Gastrocnemius medialis (tissue), 4 donors: ENCODE measurements around the gene FTSJ3.

Experiments
- POLR2A ChIP-seq, 2 donors: fragments of 450-650 bp; IDR thresholded peaks; one replicate each; pipeline ENCODE4 v1.6.1; 2017; ENCODE audit warnings: antibody characterized with exemption in 2 of 2, mild to moderate bottlenecking in 2 of 2, moderate library complexity in 2 of 2
- TF ChIP-seq, protein P1 (sequence below), 5 experiments: fragments of 450-650 bp in 3 of 5; fragments of 200-600 bp in 2 of 5; sonication (generic) in 2 of 5; IDR thresholded peaks in 4 of 5; conservative IDR thresholded peaks in 1 of 5; 1 replicate in 4 of 5; 2 replicates in 1 of 5; pipeline ENCODE4 v1.5.1; 2016 to 2019; ENCODE audit warnings: antibody characterized with exemption in 5 of 5, mild to moderate bottlenecking in 3 of 5, moderate library complexity in 3 of 5

DNA sequence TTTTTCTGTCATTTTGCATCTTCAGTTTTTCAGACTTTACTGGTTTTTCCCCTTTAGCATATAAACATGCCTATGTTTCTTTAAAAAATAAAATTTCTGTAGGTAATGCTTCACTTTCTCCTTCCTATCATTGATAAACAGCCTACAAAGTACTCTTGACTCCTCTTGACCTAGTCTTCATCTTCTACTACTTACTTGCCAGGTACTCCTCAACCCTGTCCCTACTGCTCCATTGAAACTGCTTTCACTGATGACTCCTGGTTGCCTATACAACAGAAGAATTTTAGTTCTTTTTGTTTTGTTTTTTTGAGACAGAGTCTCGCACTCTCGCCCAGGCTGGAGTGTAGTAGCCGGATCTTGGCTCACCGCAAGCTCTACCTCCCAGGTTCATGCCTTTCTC lies 46.5 kb downstream of the FTSJ3 start:
- TF ChIP-seq, protein P1, sequence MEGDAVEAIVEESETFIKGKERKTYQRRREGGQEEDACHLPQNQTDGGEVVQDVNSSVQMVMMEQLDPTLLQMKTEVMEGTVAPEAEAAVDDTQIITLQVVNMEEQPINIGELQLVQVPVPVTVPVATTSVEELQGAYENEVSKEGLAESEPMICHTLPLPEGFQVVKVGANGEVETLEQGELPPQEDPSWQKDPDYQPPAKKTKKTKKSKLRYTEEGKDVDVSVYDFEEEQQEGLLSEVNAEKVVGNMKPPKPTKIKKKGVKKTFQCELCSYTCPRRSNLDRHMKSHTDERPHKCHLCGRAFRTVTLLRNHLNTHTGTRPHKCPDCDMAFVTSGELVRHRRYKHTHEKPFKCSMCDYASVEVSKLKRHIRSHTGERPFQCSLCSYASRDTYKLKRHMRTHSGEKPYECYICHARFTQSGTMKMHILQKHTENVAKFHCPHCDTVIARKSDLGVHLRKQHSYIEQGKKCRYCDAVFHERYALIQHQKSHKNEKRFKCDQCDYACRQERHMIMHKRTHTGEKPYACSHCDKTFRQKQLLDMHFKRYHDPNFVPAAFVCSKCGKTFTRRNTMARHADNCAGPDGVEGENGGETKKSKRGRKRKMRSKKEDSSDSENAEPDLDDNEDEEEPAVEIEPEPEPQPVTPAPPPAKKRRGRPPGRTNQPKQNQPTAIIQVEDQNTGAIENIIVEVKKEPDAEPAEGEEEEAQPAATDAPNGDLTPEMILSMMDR (IDR thresholded peaks at IDR 0.05 in 4 of 5, conservative IDR thresholded peaks at IDR 0.05 in 1 of 5) = no peak
- no peak for TF ChIP-seq POLR2A (IDR thresholded peaks at IDR 0.05)
